GM21390 (cell line): ENCODE data around the gene LRRC36.

ENCODE experiments used
- ATAC-seq: cut with Tn5 transposase; IDR thresholded peaks from one replicate; pipeline ENCODE4 v1.9.1; 2021; ENCODE audit not compliant: unreplicated experiment

The LRRC36 gene

DNA sequence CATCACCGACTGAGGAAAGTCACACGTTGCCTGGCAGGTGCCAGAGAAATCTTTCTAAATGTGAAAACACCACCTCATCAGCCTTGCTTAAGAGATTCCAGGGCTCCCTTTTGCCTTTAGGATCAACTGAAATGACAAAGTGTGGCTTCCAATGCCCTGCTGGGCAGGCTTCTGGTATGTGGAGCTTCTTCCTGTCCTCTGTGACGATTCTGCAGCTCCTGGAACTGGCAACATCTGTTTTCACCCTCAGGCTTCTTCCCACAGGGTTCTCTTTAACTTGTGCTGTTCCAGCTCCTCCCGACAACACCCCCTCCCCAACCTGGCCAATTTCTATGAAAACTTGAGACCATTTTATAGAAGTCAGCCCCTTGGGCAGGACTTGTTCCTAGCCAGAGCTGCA lies 94.4 kb downstream of the LRRC36 start:
- no peak for ATAC-seq

DNA sequence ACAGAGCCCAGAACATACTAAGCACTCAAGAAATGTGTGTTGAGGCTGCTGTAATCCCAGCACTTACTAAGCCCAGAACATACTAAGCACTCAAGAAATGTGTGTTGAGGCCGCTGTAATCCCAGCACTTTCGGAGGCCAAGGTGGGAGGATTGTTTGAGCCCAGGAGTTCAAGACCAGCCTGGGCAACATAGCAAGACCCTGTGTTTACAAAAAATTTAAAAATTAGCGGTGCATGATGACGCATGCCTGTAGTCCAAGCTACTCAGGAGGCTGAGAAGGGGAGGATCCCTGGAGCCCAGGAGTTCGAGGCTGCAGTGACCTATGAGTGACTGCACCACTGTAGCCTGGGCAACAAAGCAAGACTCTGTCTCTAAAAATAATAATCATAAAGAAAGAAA lies 96.4 kb downstream of the LRRC36 start:
- no peak for ATAC-seq

GRCh38 chr16:67423611-67424260 lies 97.1 kb downstream of the LRRC36 start:
- no peak for ATAC-seq

DNA sequence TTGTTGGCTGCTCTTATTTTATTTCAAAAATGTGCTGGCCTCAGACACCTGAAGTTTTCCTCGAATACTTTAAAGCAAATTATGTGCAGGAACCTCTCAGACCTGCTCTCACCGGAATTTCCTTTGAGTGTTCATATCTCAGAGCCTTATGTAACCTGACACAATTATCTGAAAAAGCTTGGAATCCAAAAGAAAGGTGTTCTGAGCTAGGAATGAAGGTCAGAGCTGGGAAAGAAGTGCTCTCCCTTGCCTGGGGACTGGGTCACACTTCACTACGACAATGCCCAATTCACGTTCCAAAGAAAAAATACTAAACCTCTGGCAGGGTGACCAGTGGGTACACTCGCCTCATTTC lies 97.6 kb downstream of the LRRC36 start:
- no peak for ATAC-seq

GRCh38 chr16:67425061-67425460 lies 98.4 kb downstream of the LRRC36 start:
- no peak for ATAC-seq

- no peak for ATAC-seq
Observed at GRCh38 chr16:67425580-67425979, 99.0 kb downstream of the LRRC36 start.

GRCh38 chr16:67426022-67426421 lies 99.4 kb downstream of the LRRC36 start:
- no peak for ATAC-seq

- ATAC-seq: no peak
Observed at GRCh38 chr16:67426950-67427349, 100.3 kb downstream of the LRRC36 start.

DNA sequence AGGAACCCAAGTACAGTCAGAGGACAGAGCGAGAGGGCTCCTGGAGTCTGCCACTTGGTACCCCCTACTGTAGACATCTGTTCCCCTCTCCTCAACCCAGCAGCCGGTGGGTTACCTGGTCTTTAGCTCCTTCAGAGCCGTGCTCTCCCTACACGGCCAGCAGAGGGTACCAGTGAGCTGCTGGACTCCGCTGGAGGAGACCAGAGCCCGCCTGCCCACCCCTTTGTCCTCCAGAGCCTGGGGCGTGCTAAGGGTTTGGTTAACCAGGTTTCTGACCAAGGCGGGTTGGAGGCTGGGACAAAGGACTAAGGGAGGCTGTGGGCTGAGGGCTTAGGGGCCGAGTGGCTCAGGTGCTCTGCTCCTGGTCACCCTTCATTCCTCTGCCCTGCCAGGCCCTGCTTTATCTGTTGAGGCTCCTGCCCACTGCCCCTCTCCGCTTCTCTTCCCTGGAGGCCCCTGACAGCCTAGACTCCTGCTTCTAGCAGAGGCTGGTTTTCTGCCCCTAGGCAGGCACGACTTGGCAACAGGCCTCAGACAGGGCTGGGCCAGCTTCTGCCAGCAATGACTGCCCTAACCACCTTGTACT lies 101.6 kb downstream of the LRRC36 start:
- no peak for ATAC-seq

DNA sequence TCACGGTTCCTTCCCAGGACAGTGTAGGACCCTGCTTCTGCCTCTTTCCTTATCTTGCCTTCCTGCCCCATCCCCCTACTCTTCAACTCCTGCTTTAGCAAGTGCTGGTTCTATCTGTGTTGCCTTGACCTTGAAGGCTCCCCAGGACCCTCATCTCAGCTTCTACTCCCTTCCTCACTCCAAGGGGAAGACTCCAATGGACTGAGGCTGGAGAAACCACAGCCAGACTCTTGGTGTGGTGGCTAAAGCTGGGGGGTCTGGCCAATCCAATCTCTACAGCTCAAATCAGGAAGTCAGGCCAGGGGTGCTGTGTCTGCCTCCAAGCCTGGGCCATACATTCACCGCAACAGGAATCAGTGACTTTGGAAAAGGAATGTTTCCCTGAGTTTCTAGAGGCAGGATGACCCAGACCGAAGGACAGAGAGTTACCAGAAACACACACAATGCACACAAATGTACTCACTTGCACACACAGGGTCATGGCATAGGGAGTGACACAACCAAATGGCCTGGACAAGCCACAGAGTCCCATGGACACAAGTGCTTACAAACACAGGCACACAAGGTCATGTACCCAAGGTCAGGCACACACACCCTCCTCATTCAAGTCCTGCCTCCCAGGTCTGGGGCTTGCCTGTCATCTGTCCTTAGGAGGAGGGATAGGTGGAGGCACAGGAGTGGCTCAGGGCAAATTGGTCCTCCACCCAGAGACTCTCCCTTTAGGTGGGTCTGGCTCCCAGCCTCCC lies 102.6 kb downstream of the LRRC36 start:
- ATAC-seq: no peak

GRCh38 chr16:67429799-67430503 lies 103.3 kb downstream of the LRRC36 start:
- ATAC-seq: no peak

GRCh38 chr16:67430504-67430976 lies 103.9 kb downstream of the LRRC36 start:
- no peak for ATAC-seq

DNA sequence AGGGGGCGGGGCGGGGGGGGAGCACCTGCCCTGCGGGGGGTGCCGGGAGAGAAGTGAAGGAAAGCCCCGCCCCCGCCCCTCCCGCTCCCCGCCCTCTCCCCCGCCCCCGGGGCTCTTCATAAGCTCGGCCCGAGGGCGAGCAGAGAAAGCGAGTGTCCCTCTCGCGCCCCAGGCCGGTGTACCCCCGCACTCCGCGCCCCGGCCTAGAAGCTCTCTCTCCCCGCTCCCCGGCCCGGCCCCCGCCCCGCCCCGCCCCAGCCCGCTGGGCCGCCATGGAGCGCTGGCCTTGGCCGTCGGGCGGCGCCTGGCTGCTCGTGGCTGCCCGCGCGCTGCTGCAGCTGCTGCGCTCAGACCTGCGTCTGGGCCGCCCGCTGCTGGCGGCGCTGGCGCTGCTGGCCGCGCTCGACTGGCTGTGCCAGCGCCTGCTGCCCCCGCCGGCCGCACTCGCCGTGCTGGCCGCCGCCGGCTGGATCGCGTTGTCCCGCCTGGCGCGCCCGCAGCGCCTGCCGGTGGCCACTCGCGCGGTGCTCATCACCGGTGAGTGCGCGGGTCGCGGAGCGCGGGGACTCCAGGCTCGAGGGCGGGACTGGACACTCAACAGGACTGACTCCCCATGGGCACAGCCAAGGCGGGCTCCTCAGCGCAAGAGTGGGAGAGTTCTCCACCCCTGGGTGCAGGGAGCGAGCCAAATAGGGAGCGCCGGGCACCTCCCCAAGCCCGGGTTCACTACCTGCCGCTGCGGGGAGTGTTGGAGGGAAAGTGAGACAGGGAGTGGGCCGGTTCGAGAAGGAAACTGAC lies 104.6 kb downstream of the LRRC36 start, which contains the start of gene HSD11B2:
Gene HSD11B2, plus strand, starts transcription at position 145 of the 798 bp plus-strand sequence. Its CDS starts 128 bp downstream, at position 273.
- no peak for ATAC-seq

- ATAC-seq: no peak
Observed at GRCh38 chr16:67431775-67432505, 105.3 kb downstream of the LRRC36 start.

- no peak for ATAC-seq
Observed at GRCh38 chr16:67432506-67432890, 105.9 kb downstream of the LRRC36 start.

GRCh38 chr16:67433131-67433719 lies 106.6 kb downstream of the LRRC36 start:
- no peak for ATAC-seq
